ENCODE data around the gene SPATA13.

DNA sequence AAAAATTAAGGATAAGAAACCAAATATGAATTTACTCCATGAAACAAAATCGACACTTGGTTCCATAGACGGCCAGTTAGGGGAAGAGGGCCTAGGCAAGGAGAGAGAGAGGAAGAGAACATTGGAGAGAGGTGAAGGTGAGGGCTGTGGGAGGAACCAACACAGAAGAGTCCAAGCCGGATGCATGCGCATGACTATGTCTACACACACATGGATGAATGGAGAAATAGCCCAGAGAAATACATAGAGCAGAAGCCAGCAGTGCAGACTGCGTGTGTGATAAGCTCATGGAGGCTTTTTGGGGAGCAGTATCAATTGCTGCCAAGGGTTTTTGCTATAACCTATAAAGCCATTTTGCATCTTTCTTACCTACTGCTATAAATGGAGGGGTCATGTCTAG, 81.6 kb downstream of the SPATA13 start:
- TF ChIP-seq CTCF (IDR thresholded peaks at IDR 0.05) (no peak), POLR2A (IDR thresholded peaks at IDR 0.05) (no peak)

Measured in vagina (tissue), 2 donors.